Glutamatergic neuron (in vitro differentiated cells): Measurements from ENCODE around the gene ATP11B. TPM values are rescaled to one million over a fixed set of nuclear protein-coding genes. Genes with fewer than 3 reads are reported as not detected.
"Not testable (repeated sequence)": the region's sequence is repeated elsewhere in the genome, so short reads cannot be mapped to it uniquely, and the experiment has no call there.

Experiments
- DNase-seq: peaks from one replicate; pipeline ENCODE4 v3.0.0; 2022
- H3K27ac Mint-ChIP-seq: one replicate; pipeline ENCODE4 v1.8.0; 2020; ENCODE audit warnings: mild to moderate bottlenecking, mixed read lengths, inconsistent platforms; ENCODE audit not compliant: unreplicated experiment
- H3K27me3 Mint-ChIP-seq: one replicate; pipeline ENCODE4 v1.8.0; 2020; ENCODE audit warnings: mild to moderate bottlenecking, moderate library complexity, mixed read lengths, inconsistent platforms; ENCODE audit not compliant: unreplicated experiment
- H3K36me3 Mint-ChIP-seq: one replicate; pipeline ENCODE4 v1.8.0; 2020; ENCODE audit warnings: mild to moderate bottlenecking, mixed read lengths, inconsistent platforms; ENCODE audit not compliant: unreplicated experiment
- H3K4me1 Mint-ChIP-seq: one replicate; pipeline ENCODE4 v1.8.0; 2020; ENCODE audit warnings: mild to moderate bottlenecking, low read depth, mixed read lengths, inconsistent platforms; ENCODE audit not compliant: unreplicated experiment
- H3K4me3 Mint-ChIP-seq: one replicate; pipeline ENCODE4 v1.8.0; 2020; ENCODE audit warnings: mild to moderate bottlenecking, mixed read lengths, inconsistent platforms; ENCODE audit not compliant: unreplicated experiment
- H3K9me3 Mint-ChIP-seq: one replicate; pipeline ENCODE4 v1.8.0; 2020; ENCODE audit warnings: mild to moderate bottlenecking, moderate library complexity, mixed read lengths, inconsistent platforms; ENCODE audit not compliant: unreplicated experiment
- total RNA-seq: library from RNA; stranded (reverse); fragmentation: NEBNext Ultra II Directional; extraction: Animal tissue kit (Norgen Biotek cat#: 25700); gene quantifications from one replicate; pipeline ENCODE4 v1.2.1, GENCODE V29; 2021; ENCODE audit not compliant: unreplicated experiment
- TF ChIP-seq, protein P1 (sequence below): fragments of 200-600 bp; sonication (generic); IDR thresholded peaks from one replicate; pipeline ENCODE4 v1.5.0; 2021; ENCODE audit not compliant: partially characterized antibody, unreplicated experiment

ATP11B gene
- total RNA-seq, 1 donor from 2014 or later: 36.2 TPM

DNA sequence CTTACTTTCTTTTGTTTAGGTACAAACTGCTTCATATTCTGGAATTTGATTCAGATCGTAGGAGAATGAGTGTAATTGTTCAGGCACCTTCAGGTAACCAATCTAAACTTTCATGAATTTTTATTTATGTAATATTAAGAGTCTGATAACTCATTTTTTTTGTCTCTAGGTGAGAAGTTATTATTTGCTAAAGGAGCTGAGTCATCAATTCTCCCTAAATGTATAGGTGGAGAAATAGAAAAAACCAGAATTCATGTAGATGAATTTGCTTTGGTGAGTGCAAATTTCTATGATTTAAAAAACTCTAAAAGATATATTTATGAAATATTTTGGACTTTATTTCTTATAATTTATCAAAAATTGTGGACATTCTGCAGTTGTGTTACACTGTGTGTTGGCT lies 75.8 kb downstream of the ATP11B start:
- Mint-ChIP-seq H3K27me3 (no peaks in the 10 kb centered on the region), H3K4me3 (no peak overlapping the region), H3K36me3 (peaks cover 13% of the 10 kb centered on the region), H3K27ac (no peak overlapping the region), H3K9me3 (no peaks in the 10 kb centered on the region), H3K4me1 (no peaks in the 10 kb centered on the region)
- DNase-seq: no peak
- TF ChIP-seq, protein P1, sequence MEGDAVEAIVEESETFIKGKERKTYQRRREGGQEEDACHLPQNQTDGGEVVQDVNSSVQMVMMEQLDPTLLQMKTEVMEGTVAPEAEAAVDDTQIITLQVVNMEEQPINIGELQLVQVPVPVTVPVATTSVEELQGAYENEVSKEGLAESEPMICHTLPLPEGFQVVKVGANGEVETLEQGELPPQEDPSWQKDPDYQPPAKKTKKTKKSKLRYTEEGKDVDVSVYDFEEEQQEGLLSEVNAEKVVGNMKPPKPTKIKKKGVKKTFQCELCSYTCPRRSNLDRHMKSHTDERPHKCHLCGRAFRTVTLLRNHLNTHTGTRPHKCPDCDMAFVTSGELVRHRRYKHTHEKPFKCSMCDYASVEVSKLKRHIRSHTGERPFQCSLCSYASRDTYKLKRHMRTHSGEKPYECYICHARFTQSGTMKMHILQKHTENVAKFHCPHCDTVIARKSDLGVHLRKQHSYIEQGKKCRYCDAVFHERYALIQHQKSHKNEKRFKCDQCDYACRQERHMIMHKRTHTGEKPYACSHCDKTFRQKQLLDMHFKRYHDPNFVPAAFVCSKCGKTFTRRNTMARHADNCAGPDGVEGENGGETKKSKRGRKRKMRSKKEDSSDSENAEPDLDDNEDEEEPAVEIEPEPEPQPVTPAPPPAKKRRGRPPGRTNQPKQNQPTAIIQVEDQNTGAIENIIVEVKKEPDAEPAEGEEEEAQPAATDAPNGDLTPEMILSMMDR: no peak

DNA sequence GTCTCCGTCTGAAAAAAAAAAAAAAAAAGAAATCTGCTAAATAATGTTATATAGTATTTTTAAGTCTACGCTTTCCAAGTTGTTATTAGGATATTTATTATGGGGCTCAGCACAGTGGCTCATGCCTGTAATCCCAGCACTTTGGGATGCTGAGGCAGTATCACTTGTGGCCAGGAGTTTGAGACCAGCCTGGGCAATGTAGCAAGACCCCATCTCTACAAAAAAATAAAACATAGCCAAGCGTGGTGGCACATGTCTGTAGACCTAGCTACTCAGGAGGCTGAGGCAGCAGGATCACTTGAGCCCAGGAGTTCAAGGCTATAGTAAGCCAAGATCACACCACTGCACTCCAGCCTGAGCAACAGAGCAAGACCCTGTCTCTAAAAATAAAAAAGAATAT lies 77.6 kb downstream of the ATP11B start:
- H3K4me1 Mint-ChIP-seq, H3K27me3 Mint-ChIP-seq, H3K4me3 Mint-ChIP-seq, H3K9me3 Mint-ChIP-seq, H3K27ac Mint-ChIP-seq, DNase-seq: not testable (repeated sequence)
- peaks cover 13% of the 10 kb centered on the region for H3K36me3 Mint-ChIP-seq

DNA sequence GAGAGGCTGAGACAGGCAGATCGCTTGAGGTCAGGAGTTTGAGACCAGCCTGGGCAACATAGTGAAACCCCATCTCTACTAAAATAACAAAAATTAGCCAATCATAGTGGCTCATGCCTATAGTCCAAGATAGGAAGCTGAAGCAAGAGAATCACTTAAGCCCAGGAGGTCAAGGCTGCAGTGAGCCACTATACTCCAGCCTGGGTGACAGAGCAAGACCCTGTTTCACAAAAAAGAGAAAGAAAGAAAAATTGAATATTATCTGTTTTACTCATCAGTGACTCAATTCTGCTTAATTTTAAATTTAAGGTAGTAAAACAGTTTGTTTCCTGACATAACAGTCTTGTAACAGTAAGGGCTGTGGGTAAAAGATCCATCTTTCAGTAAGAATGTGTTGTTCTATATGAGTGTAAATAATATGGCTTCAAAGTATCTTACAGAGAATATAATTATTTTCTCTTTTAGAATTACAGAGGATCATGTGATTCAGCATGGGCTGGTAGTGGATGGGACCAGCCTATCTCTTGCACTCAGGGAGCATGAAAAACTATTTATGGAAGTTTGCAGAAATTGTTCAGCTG lies 85.8 kb downstream of the ATP11B start:
- H3K9me3 Mint-ChIP-seq: no peaks in the 10 kb centered on the region

DNA sequence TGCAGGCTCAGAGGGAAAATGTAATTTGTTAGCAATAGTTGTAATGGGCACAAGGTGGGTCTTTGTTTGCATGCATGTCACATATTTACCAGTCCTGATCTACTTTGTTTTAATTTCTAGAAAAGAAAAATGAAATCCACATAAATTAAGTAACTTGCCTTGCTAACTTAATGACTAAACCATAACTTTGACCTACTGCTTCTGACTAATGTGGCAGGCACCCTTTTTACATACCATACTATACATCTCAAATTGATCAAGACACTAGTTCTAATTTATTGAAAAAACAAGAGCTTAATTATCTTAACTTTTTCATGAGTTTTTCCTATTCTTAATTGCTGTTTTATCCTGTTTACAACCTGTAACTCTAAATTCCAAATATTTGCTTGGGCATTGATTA lies 93.2 kb downstream of the ATP11B start:
- Mint-ChIP-seq H3K4me1 (no peaks in the 10 kb centered on the region), H3K27ac (no peak overlapping the region), H3K9me3 (no peaks in the 10 kb centered on the region), H3K27me3 (no peaks in the 10 kb centered on the region), H3K4me3 (no peak overlapping the region), H3K36me3 (no peaks in the 10 kb centered on the region)
- TF ChIP-seq, protein P1: no peak
- DNase-seq: no peak

More for the DNA sequence above, 85.8 kb downstream of the ATP11B start:
- no peaks in the 10 kb centered on the region for H3K36me3 Mint-ChIP-seq
- DNase-seq: no peak
- no peaks in the 10 kb centered on the region for H3K4me1 Mint-ChIP-seq
- no peaks in the 10 kb centered on the region for H3K27me3 Mint-ChIP-seq
- TF ChIP-seq, protein P1: no peak
- no peak overlapping the region for H3K27ac Mint-ChIP-seq
- no peak overlapping the region for H3K4me3 Mint-ChIP-seq

DNA sequence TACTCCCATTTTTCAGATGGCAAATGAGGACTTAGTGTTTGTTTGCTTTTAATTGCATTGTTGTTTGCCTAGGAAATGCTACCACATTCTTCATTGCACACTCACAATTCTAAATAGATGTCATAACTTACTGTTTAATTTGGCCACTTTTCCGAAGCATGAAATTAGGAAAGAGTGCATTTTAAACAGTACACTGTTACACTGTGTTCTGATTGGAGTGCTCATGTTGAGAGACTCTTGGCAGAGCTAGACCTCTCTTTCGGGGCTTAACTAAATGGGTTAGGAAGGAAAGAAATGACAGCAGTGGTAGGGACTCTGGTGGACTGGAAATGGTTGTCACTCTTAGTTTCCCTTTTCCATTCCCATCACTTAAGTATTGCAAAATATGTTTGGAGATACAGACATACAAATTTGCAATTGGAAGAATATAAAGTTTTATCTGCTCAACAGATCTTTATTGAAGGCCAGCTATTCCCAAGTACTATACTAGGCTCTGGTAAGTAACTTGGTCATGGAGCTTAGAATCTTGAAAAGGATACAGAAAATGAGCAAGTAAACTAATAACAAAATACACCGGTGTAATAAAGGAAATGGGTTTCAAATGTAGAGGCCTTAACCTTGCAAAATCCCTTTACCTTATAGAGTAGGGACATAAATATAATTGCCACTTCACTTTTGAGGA lies 96.8 kb downstream of the ATP11B start:
- Mint-ChIP-seq H3K27ac (no peak overlapping the region), H3K4me1 (no peaks in the 10 kb centered on the region), H3K27me3 (peaks cover 3% of the 10 kb centered on the region), H3K4me3 (no peak overlapping the region), H3K9me3 (no peaks in the 10 kb centered on the region), H3K36me3 (no peaks in the 10 kb centered on the region)
- no peak for DNase-seq
- TF ChIP-seq, protein P1: no peak
